Stimulated activated CD4-positive, alpha-beta T cell treated with anti-CD3 and anti-CD28 coated beads, Interleukin-1b, Interleukin-23, amount 100 ng/mL, for 4 hours (primary cell): Measurements from ENCODE around the gene PASK.
"Not testable (repeated sequence)": the region's sequence is repeated elsewhere in the genome, so short reads cannot be mapped to it uniquely, and the experiment has no call there.

Experiments
- DNase-seq, 2 donors: peaks; one replicate each; pipeline ENCODE4 v3.0.0-alpha.2; 2020; ENCODE audit warnings: low read depth in 2 of 2

PASK gene

DNA sequence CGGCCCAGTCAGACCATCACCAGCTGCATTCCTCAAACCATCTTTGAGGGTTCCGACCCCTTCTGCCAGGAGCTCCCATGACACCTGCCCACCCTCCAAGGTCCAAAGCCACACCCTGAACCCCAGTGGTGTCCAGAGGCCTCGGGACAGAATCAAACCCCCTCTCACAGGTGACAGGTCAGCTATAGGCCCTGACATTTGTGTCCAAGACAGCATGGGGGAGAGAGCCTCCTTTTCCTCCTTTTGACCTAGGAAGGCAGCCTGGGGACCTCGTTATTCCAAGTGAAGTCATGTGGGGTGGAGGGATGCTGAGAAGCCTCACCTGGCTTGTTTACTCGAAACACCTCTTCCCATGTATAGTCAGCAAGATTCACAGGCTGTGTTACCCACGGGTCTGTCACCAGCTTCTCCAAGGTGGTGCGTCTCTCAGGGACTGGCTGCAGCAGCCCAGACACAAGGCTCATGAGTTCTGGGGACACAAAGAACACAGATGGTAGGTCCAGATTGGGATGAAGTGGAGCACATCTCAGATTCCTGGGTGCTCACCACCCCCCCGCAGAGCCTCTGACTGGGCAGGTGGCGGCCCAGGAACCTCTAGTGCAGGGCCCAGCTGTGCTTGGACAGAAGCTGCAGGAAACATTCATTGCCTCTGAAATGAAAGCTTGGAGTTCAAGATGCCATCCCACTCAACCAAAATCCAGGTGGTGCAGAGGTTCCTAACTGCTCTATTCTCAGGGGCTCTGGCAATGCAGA lies 42.1 kb downstream of the PASK start:
- DNase-seq, result no peak

DNA sequence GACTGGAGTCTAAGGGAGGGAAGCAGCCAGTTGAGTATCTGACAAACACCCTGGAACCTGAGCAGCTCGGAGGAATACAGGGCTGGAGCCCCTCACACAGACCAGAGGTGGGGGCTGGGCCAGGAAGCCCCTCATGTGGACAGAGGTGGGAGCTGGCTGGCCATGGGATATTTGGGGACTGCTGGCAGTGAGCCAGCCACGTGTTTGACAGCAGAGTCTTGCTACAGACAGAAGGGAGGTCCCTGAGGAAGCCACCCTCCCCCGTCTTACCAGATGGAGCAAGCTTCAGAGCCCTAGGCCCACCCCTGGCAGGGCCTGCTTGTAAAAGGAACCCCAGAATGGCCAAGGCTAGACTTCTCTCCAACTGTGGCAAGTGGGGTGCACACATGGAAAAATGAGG lies 43.6 kb downstream of the PASK start:
- no peak for DNase-seq

DNA sequence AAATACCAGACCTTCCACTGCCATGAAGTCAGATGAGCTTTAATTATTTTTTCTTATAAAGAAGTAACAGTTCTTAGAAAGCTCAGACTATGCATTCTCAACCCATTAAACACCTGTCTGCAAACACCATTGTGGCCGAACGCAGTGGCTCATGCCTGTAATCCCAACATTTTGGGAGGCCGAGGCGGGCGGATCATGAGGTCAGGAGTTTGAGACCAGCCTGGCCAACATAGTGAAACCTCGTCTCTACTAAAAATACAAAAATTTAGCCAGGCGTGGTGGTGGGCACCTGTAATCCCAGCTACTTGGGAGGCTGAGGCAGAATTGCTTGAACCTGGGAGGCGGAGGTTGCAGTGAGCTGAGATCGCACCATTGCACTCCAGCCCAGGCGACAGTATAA lies 44.7 kb downstream of the PASK start:
- not testable (repeated sequence) for DNase-seq

DNA sequence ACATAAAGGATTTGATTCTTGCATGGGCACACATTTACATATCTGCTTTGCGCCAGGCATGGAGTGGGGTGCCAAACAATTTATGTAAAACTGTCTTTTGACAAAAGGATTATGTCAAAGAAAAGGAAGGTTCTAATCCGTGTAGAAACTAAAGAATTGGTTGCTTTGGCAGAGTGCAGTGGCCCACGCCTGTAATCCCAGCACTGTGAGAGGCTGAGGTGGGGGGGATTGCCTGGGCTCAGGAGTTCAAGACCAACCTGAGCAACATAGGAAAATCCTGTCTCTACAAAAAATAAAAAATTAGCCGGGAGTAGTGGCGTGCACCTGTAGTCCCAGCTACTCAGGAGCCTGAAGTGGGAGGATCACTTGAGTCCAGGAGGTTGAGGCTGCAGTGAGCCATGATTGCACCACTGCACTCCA lies 46.1 kb downstream of the PASK start:
- DNase-seq, result no peak

DNA sequence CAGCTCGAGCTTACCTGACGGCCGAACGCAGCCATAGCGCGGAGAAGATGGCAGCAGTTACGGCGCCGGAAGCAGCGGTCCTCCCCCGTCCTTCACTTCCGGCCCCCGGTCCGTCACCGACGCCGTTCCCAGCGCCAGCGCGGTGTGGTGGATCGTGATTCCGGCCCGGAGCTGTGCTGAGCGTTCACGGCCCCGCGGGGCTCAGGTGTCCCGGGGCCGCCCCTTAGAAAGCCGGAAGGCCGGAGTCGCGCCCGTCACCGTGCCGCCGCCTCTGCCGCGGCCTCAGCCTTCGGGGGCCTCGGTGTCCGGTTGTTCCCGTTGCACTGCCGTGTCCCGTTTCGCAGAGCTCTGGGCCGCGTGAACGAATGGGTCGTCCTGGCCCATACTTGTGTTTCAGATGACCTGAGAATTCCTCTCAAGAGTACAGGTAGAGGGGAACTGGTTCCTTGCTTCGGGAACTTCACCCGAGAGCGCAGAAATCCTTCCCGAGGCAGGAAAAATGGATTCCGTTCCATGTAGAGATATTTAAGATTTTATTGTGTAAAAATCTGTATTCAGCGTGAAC lies 47.0 kb downstream of the PASK start, which contains the start of gene MTERF4:
Gene MTERF4 (minus strand): TSS at position 49 of the 565 bp plus-strand sequence. CDS start 14 bp downstream, at position 35.
- peak; percentile 80 to 86 for DNase-seq

DNA sequence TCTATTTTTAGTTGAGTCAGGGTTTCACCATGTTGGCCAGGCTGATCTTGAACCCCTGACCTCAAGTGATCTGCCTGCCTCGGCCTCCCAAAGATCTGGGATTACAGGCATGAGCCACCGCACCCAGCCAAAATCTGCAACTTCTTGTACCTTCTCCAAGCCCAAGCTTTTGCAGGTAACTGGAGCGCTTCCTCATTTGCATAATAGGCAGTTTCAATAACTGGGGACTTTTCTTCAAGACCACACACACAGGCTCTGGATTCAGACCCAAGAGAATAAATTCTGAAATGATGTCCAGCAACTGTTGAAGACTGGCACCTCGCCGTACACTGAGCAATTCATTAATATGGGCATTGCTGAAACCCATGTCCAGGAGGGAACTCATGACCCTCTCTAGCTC lies 50.0 kb downstream of the PASK start:
- no peak for DNase-seq

DNA sequence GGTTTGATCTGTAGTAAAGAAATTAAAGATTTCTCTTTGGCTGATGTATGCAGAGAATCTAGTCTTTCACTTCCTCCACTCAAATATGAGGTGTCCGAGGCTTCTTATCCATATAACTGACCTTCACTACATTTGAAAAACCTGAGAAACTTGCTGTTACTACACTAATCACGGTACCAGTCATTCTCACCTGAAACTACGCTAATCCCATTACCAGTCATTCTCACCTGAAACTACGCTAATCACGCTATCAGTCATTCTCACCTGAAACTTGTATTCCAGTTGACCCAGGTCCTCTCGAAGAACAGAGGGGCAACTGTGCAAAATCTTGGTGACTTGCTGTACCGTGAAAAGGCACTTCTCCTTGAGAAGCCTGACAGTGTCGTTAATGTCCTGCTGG lies 52.3 kb downstream of the PASK start:
- DNase-seq, result no peak

DNA sequence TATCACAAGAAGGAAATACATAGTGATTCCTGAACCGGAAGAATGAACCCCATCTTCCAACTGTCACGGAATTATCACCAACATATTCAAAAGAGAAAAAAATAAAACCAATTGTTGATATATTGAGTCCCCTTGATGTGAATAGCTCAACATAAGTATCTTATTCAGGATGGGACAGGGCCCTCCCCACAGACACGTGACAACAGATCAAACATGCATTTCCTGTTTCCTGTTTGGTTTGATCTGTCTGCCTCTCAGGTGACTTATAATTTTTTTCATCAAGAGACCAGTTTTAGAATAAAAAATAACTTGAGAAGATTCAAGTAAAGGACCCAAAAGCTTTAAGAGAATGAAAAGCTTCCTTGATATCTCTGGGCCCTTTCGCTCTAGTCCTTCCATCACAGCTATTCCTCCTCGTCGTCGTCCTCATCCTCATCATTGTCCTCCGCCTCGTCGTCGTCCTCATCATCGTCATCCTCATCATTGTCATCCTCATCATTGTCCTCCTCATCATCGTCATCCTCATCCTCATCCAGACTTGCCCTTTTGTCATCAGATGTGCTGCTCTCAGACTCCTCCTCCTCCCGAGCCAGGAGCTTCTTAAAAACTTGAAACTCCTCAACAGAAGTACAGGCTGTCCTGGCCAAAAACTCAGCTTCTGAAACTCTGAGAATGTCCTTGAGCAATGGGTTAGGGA lies 53.5 kb downstream of the PASK start:
- DNase-seq, result peak in 1 of 2 donors; percentile 23

DNA sequence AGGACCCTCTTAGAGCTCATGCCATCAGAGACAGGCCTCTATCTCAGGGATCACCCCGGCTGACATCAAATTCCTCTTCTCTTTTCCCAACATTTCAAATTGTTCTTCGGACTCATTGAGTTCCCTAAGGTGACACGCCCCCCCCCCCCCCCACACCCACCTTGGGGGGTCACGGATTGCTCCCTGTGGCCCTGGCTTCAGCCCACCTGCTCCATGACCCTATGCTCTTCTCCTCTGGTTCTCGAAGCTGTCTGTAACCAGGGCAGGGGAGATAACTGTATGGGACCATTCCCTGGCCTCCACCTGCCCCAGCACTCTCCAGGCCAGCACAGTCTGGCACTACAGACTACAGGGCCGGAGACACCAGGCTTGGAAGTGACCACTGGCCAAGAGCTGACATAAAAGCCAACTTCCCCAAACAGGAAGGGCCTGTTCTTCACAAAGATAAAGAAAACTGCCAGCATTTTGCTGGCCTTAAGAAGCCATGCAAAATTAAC lies 54.3 kb downstream of the PASK start:
- no peak for DNase-seq

DNA sequence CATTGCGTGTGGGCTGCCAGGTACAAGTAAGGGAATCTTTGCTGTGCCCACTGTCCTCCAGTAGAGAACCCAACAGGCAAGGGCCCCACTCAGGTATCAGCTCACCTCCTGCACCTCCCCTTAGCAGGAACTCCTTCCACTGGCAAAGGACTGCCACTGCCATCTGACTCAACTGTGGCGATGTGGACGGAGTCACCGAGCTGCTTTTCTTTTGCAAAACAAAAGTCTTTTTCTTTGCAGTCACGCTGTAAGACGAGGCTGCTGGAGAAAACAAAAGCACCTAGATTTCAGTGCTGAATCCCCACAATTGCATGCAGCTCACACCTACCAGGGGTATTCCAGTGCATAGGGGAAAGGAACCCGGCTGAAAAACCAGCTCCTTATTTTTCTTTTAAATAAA lies 55.1 kb downstream of the PASK start:
- no peak for DNase-seq

DNA sequence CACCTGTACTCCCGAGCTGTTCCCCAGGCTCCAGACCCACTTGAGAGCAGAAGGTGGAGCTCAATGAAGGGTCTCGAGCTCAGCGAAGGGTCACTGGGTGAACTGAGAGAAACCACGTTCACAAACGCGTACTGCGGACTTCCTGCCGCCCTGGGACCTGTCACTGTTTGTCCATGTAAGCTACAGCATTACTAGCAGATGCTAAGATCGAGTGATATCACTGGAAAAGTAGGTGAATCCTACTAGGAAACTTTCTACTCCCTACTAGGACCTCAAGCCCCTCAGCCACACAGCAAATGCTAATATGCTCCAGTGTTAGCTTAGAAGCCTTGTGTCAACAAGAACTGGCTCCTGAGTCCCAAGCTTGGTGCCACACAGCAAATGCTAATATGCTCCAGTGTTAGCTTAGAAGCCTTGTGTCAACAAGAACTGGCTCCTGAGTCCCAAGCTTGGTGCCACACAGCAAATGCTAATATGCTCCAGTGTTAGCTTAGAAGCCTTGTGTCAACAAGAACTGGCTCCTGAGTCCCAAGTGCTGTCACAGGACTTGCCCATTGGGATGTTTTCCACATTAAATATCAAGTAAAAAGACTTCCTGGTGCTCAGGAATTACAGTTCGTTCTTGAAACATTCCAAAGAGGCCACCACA lies 56.0 kb downstream of the PASK start:
- not testable (repeated sequence) for DNase-seq

DNA sequence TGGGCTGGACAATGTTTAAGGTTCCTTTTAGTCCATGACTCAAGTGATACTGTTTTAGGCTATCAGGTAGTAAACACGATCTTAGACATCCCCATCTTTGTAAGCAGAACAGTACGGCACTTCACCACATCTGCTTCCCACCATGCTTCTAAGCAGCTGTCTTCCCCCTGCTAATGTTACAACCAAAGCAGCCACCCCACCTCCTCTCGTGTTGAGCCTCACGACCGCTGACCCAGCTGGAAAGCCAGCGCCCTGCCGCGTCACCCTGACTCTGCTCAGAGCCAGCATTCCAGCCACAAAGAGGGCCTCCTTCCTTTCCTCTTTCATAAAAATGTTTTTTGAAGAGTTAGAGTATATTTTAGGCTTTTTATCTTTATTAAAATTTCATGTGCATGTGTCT lies 56.6 kb downstream of the PASK start:
- no peak for DNase-seq

DNA sequence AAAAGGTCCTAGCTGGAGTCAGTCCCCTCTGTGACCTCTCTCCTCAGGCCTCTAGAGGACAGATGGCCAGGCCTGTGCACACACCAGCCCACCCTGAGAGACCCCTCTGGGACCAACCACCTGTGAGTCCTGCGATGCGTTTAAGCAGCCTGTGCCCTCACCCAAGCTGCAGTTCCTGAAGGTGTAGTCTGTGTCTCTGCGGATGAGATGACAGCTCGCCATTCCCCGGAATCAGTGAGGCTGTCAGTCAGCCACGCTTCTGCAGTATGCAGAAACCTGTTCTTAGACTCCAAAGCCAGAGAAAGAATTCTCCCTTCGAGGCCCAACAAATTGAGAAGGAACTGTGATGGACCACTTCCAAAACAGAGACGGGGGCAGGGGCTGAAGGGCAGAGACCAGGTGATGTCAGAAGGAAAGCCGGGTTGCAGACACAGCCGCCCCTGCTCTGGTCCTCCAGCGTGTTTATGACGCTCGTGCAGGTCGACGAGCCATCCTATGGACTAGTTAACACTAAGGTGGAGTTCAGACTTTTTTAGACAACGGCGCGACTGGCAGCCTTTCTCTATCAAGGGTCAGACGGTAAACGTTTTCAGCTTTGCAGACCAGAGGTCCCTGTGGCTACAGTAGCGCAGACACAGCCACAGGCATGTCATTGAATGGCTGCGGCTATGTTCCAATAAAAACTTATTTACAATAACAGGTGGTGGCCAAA lies 57.4 kb downstream of the PASK start:
- no peak for DNase-seq

DNA sequence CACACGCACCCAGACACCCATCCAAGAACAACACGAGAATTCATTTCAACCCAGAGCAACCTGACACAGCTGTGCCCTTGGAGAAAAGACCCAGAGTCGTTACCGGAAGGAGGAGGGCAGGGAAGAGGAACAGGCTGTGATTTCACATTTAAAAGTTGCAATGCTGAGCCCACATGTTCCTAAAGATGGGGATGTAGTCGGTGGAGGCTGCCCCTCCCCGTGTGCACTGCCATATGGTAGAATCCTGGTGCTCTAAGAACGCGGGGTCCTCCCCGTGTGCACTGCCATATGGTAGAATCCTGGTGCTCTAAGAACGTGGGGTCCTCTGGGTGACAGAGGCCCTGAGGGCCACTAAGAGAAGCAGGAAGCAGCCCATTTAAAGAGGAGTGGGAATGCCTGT lies 58.1 kb downstream of the PASK start:
- DNase-seq, result no peak

DNA sequence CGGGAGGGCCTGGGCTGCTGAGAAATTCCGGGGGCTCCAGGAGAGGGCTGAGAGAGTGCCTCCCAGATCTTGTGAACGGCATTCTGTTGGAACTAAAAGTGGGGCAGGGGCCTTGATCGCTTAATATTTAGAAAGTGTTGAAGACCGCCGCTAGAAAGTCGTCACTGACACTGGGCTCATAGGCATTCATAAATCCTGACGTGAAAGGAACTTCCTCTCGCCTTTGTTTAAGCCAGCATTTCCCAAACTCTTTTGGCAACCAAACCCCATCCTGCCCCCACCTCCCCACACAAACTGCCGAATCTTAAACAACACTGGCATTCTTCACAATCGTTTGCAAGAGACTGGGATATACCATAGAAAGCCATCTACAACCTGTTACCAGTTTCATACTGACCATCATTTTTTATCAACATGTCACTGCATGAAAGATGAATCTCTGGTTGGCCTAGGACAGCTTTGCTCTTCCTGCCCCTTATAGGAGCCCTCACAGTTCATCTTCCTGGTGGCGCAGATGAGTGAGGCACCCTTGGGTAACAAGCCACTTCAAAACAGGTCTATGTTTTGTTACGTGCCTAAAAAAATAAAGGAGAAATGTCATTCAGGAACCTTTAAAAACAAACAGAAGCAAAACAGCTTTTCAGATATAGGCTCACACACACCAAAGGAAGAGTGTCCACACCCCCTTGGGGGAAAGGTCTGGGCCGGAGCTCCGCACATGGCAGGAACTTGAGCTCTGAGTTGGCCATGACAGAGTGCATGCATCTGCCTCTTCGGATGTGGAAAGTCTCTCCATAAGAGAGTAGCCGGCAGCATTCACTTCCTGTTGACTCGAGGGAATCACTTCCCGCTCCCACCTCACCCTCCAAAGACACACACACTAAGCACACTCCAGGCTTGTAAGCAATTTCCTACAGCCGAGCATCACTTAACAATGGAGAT lies 60.2 kb downstream of the PASK start:
- DNase-seq, result no peak

DNA sequence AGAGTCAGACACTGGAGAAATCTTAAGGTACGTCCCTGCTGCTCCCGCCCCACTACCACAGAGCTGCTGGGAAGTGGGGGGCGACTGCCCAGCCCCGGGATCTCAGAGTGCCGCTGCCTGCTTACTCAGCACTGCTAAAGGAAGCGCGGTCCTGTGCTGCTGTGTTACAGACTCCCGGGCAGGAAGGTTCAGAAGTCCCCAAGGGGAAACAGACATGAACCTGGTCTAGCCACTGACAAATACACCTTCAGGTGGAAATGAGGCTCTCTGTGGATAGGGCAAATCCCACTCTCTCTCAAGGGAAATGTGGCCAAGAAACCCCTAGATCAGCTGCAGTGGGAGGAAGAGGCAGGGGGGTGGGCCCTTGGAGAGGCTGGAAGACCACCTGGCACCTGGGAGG lies 60.9 kb downstream of the PASK start:
- DNase-seq, result no peak

DNA sequence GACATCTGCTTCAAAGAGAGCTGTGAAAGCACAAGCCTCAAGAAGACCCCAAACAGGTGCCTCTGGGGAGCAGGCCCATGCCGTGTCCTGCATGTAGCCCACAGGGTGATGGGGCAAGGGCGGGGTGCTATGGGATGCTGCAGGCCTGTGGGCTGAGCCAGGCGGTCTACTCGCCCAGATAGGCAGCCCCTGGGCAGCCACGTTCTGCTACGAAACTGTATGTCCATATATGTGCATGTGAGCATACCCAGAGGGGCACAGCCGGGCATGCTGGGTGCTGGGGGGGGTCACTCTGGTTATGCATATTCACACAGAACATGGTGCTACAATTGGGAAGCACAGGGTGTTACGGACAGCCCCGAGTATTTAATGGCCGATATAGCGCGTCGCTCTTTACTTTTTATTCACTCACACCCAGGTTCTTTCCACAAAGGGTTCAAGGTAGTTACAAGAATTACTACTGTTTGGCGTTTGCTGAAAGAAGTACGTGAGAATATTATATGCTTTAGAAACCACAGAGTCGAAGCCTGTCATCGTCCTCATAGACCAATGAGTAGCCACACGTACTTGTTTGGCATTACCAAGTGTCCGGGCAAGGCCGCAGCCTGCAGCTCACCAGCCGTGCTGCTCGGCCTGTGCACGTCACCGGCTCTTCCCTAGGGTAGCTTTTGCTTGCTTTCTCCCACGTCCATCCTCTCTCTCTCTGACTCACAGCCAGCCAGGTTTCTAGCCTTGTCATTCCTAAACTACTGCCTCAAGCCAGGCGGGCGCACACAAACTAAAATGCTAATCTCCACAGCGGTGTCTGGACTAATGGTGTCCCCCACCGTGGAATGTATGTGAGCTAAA lies 61.6 kb downstream of the PASK start:
- no peak for DNase-seq

DNA sequence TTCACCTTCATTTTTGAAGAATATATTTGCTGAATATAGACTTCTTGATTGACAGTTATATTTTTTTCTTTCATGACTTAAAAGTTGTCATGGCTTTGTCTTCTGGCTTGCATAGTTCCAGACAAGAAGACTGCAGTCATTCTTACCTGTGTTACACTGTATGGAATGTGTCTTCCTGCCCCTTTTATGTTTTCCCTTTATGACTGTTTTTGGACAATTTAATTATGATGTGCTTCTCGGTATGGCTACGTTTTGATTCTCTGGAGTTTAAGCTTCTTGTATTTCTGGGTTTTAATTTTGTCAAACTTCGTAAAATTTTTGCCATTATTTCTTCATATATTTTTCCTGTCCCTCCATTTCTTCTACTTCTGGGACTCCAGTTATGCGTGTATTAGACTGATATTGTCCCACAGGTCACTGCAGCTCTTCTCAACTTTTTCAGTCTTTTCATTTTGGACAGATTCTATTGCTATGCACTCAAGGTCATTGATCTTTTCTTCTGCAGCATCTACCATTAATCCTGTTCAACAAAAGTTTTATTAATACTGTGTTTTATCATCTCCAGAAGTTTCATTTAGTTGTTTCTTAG lies 64.3 kb downstream of the PASK start:
- no peak for DNase-seq

DNA sequence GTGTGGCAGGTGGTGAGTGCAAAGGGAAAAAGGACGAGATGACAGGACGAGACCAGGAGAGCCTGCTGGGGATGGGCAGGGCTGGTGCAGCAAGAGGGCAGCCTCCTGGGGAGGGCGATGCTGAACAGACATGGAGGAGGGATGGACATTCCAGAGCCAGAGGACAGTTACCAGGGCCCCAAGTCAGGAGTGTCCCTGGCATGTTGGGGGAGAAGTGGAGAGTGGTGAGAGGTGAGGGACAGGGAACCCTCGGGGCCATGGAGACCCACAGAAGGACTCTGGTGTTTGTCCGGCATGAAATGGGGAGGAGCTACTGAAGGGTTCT lies 66.2 kb downstream of the PASK start:
- DNase-seq, result no peak
